Measurements from ENCODE around the gene RNF149.
A peak's percentile ranks its signal among the peaks of the same experiment; 100 is the strongest.
"Not testable (repeated sequence)": the region's sequence is repeated elsewhere in the genome, so short reads cannot be mapped to it uniquely, and the experiment has no call there.

Gene RNF149

DNA sequence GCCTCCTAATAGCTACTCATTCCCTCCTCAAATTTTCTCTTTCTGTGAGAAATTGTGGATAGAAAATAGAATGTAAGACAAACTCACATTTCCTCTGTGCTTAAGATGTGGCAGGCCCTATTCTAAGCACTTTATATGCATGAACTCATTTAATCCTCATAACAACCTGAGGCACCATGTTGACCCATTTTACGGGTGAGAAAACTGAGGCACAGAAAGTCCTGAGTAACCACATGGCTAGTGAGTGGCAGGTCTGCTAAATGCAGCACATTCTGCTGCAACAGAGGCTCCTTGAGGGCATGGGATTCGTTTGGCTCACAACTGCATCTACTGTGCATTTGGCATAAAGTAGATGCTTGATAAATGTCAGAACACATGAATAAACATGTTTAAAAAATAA, 22.7 kb upstream of the RNF149 start:
- DNase-seq (ENCODE audit: low spot score): no peak

DNA sequence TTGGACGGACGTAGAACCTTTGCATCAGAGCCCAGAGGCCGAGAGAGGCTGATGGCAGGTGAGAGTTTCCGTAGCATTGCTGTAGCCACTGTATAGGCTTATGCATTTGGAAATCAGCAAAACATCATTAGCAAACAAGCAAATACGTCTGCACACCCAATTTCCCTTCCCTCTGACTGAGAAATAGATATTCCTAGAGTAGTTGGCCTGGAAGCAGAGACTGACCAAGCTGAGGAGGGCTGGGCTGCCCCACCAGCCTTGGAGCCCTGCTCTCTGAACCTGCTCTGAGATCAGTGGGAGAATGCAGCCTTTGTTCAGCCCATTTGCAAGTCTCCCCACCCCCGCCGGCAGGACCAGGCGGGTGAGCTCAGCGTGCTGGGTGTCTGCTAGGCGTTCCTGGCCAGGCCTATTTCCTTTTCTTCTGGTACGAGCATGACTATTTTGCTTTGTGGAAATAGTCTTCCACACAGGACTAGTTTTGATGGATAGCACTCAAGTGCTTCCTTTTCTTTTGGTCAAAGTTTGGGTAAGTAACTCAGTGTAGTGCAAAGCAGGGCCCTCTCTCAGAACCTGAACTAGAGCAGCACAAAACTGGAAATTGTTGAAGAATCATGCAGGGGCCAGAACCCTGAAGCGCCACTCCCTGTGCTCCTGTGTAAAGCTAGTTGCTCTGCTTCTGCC, 21.9 kb upstream of the RNF149 start:
- no peak for DNase-seq (ENCODE audit: low spot score)

DNA sequence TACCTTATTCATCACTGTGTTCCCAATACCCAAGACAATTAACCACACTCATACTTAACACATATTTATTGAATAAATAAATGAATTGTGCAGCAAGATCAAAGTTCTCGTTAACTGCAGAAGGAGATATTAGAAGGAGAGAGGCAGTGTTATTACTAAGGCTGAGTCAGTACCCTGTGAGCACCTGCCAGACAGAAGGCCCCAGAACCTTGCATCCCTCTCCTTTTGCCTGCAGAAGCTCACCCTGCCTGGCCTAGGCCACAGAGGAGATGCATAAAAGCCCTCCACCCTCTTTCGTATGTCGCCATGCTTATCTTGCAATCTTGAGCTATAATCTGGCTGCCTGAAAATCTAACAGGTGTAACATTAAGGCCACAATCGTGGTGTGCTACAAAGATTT, 20.5 kb upstream of the RNF149 start:
- DNase-seq (ENCODE audit: low spot score): no peak

DNA sequence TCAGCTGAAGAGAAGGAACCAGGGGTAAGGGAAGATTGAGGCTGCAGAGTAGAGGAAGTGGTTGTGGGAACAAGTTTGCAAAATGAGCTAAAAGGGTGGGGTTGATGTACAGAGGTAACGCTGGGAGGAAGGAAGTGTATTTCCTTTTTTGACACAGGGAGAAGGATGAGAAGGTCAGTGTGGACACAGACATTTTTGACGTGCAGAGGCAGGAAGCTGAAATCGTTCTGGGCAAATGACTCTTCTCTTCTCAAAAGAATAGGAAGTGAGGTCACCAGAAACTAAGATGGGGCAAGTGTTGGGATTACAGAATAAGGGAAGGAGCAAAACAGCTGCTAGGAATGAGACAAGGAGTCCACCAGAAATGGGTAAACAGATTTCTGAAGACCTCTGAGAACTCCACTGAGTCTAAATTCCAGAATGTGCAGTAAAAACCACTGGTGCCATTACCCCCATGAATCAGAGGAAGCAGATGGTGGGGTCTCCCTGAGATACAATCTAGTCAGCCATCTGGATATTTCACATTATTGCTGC, 20.0 kb upstream of the RNF149 start:
- DNase-seq (ENCODE audit: low spot score): no peak

DNA sequence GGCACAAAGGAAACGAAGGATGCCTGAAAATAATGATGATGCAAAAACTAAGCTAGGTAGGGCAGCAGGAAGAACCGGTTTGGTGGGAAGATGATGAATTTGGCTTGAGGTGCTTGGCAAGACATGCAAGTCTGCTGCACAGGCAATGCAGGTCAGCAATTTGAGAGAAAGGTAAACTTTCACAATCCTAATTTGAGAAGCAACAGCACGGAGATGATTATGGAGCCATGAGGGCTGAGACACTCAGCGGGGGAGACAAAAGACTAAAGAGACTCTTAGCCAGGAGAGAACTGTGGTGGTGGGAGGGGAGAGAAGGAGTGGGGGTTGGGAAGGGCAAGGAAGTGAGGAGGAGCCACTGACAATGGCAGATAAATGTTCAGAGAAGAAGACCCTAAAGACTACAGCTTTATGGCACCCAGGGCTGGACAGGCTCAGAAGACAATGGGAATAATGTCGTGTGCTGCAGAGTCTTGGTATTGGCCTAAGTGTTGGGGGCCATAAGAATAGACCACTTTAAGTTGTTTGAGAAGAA, 19.4 kb upstream of the RNF149 start:
- DNase-seq (ENCODE audit: low spot score): no peak

DNA sequence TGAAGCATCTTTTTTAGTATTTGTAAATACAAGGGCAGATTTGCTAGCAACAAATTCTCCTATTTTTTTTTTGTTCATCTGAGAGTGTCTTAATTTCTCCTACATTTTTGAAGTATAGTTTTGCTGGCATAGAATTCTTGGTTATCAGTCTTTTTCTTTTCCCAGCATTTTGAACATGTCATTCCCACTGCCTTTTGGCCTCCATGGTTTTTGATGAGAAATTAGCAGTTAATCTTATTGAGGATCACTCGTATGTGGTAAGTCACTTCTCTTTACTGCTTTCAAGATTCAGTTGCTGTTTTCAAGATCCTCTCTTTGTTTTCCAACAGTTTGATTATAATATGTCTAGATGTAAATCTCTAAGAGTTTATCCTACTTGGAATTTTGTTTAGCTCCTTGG, 16.9 kb upstream of the RNF149 start:
- no peak for DNase-seq (ENCODE audit: low spot score)

DNA sequence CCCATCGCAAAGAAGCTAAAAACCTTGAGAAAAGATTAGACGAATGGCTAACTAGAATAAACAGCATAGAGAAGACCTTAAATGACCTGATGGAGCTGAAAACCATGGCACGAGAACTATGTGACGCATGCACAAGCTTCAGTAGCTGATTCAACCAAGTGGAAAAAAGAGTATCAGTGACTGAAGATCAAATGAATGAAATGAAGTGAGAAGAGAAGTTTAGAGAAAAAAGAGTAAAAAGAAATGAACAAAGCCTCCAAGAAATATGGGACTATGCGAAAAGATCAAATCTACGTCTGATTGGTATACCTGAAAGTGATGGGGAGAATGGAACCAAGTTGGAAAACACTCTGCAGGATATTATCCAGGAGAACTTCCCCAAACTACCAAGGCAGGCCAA, 8.1 kb upstream of the RNF149 start:
- not testable (repeated sequence) for DNase-seq (ENCODE audit: low spot score)

DNA sequence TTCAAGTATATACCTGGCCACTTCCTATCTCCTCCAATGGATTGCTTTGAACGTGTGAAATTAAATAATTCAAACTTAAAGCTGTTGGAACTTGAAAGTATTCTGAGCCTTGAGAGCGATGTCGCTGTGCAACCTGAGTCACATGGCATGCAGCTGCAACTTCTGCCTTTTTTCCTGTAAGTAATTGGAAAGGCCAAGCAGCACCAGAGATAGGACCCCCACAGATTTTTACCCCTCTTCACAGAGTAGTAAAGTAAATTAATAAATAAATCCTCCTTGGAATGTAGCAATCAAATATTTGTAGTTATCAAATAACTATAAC, 3.2 kb upstream of the RNF149 start:
- peak; percentile 19 for DNase-seq (ENCODE audit: low spot score)

DNA sequence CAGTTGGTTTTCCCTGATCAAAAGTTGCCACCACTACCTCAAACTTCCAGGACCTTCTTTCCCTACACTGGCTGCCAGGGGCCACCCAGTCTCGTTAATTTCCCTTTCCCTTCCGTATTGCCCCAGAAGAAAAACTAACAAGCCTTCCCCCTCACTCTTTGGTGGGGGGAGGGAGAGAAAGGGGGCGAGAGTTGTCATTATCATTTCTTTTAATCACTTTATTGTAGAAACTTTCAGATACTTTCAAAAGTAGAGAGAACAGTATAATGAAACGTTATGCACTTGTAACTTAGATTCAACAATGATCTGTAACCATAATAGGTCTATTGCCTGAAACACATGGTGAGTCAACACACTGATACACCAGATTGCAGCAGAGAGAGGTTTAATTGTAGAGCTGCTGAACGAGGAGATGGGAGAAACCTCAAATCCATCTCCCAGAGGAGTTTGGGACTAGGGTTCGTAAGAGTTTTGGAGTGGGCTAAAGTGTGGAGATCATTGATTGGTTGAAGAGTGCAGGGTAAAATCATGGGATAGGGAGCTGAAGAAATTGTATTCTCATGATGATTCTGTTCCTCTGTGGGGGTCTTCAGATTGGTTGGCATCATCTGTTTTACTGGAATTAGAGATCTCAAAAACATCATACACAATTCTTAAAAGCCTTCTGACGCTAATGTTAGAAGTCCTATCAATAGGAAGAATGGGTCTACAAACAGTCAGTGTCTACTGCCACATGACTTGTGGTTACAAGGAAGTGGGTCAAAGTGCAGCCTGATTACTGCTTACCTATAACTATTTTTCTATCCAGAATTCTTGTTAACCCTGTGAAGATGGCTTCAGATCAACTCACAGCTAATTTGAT, 2.6 kb upstream of the RNF149 start:
- DNase-seq (ENCODE audit: low spot score): peak; percentile 20

DNA sequence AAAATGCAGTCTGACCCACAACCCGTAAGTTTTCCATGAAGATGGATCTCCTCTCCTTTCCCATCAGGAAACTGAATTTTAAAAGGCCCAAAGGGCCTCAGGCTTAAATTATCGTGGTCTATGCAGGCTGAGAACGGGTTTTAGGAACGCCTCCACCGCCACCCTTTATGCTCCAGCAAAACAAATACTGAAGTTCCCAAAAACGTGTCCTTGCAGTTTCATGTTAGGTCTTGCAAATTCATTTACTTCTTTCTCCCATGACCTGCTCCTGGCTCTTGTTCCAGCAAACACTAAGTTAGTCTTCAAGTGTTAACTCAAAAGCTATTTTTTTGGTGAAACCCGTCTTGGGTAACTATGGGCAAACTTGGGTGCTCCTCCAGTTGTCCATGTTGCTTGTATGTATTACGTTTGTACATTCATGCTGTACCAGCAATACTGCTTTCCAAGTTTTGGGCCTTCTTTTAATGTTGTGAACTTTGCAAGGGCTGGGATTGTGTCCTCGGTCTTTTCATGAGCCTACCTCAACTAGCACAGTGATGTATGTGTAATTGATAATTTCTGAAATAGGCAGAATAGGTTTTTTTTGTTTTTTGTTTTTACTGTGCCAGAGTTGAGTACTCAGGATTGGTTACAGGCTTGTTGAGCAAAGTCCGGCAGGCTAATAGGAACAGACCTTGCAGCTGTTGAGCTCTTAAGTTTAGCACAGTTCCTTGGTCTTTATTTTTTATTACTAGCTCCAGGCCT, 1.8 kb upstream of the RNF149 start:
- no peak for DNase-seq (ENCODE audit: low spot score)

DNA sequence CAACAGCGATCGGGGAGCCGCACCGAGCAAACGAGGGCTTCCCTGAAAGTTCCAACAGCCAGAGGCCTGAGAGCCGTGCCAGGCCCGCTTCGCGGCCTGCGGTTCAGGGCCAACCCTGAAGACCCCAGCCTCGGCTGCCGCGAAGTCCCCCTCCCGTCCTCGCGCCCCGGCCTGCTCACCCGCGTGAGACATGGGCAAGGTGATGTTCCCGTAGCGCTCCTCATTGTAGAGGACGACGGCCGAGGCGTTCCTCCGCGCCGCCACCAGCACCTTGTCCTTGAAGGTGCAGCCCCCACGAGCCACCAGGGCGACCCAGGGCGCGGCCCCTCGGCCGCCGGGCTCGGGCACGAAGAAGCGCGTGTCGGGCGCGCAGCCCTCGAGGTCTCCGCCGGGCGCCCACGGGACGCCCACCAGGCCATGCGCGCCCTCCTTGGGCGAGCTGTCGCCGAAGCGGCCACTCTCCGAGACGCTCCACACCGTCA, 510 bp downstream of the RNF149 start:
- DNase-seq (ENCODE audit: low spot score): peak; percentile 47

DNA sequence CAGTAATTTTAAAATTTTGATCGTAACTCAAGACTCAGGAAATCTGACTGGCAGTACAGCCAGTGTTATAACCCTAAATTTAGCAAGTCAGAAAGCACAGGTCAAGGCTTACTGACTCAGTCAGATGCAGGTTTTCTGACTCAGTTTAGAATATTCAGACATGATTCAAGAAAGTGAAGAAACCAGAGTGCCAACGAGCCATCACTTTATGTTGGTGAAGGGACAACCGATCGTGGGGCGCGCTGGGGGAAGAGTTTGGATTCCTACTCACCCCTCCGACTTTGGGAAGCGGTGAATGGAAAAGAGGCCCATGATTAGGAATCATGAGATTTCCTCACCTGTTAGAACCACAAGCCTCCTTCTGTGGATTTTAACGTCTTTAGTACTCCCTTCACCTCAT, 998 bp downstream of the RNF149 start:
- peak; percentile 13 for DNase-seq (ENCODE audit: low spot score)

DNA sequence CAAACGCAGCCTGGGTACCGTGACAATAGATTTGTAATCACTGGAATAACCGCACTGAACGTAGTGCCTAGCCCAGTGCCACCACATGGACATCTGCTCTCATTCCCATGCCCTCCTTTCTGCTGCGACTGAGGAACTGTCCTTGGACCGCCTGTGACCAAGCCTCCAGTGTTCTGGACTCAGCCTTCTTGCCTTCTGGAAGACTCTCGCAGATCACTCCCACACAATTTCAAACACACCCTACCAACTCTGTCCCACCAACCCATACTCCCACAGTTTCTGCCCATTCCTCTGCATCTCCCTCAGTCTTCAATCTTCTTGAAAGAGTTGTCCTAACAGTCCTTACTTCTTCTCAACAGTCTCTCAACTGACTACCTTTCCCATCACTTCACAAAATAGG, 2.1 kb downstream of the RNF149 start:
- no peak for DNase-seq (ENCODE audit: low spot score)

DNA sequence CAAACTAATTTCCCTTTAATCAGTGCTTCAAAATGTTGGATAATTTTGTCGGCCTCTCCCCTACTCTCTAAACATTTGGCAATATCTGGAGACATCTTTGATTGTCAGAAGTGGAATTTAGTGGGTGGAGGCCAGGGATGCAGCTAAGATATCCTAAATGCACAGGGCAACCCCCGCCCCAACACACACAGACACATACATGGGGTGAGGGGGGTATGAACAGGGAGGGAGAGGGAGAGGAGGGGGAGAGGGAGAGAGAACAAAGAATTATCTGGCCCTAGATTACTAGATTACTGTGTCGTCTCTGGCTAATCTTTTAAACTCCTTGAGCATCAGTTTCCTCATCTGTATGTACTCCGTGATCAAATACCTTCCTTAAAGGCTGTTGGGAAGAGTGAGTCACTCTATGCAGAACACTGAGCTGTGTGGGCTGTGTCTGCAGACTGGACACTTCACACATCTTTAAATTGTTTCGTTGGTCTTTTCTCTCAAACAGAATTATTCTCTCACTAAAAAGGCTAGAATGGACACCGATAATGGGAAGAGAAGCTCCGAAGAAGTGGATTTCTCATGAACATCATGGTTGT, 2.9 kb downstream of the RNF149 start:
- no peak for DNase-seq (ENCODE audit: low spot score)

DNA sequence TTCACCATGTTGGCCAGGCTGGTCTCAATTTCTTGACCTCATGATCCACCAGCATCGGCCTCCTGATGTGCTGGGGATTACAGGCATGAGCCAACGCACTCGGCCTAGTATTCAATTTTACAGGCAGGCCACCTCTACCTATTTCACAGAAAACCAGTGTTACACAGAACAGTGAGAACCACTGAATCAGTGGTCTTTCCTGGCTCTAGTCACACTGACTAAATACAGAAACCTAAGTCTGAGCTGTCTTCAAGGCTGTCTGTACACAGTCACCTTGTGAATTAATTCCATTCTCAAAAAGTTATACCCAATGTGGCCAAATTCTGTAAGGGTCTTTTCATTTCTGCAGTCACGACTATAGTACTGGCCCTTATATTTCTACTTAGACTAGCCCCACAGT, 3.5 kb downstream of the RNF149 start:
- DNase-seq (ENCODE audit: low spot score): no peak

DNA sequence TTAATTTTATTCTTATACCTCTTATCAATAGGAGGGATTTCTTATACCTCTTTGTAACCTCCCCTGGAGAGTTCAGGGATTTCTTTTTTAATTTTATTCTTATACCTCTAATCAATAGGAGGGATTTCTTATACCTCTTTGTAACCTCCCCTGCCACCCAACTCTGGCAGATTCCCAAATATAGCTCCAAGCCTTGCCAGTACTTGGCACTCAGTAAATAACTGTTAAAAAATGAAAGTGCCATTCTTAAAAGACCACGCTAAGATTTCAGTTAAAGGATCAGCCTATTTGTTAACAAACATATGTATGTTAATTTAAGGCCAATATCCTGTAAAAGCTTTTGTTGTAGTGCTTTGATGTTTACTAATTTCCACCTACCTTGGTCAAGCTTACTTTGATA, 4.8 kb downstream of the RNF149 start:
- no peak for DNase-seq (ENCODE audit: low spot score)

DNA sequence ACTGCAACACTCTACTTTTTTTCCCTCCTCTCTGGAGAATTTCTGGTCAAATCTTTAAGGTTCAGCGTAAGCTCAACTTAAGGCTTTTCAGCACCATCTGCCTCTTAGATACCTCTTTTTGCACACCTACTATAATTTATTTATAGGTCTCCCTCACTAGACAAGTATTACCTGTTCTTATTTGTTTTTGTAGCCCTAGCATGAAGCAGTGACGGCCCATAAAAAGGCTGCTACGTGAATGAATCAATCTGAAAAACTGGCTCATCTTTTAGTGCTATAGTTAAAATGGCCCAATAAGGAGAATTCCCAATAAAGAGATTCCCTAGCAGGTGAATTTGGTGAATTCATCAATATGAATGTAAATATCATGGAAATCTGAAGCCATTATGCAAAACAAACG, 6.5 kb downstream of the RNF149 start:
- no peak for DNase-seq (ENCODE audit: low spot score)

DNA sequence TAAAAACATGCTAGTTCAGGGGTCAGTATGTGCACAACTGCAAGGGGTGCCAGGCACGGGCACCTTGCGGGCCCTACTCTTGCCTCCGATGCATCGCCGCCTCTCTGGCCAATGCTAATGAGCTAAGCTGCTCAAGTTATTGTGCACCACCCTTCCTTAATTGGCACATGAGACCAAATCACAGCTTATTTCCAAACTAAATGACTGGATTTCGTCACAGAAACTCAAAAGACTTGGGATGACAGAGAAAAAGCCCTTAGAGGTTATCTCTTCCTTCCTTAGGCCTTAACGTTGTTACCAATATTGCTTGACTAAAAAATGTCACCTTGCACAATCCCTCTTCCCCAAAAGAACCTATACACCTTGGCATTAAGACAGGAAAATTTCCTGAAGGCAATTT, 7.7 kb downstream of the RNF149 start:
- DNase-seq (ENCODE audit: low spot score): no peak

DNA sequence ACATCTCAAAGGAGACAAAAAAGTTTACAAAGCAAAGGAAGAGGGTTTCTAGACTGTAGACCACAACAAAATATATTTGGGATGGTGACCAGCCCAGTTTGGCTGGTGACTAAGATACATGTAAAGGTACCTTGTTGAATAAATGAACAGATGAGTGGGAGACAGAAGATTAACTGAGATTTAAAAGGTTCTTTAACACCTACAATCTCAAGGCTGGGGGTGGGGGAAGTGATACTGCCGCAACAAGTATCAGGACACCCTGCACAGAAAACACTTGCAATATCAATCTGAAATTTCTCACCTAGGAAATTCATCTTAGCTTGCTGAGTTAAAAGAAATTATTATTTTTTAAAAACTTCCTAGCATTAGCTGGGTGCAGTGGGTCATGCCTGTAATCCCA, 8.3 kb downstream of the RNF149 start:
- no peak for DNase-seq (ENCODE audit: low spot score)

DNA sequence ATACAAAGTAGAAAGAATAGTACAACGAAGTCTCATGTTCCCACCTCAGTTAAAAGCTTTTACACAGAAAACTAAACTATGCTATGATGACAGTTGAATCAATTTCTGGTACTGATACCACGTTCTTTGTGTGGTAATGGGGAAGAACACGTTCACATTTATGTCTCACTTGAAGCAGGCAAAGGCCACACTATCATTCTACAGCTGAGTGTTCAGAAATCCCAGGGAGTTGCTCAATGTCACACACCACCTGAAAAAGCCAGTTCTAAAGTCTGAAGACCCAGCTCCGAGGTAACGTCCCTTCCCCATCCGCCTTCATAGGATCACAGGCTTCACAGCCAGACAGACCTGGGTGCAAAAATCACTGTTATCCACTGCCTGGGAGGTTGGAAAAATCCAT, 8.9 kb downstream of the RNF149 start:
- no peak for DNase-seq (ENCODE audit: low spot score)

DNA sequence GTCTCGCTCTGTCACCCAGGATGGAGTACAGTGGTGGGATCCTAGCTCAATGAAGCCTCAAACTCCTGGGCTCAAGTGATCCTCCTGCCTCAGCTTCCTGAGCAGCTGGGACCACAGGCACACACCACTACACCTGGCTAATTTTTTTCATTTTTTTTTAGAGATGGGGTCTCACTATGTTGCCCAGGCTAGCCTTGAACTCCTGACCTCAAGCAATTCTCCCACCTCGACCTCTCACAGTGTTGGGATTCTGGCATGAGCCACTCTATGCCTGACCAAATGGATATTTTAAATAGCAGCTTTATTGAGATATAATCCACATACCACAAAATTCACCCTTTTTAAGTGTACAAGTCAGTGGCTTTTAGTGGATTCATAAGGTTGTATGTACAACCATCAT, 11.1 kb downstream of the RNF149 start:
- no peak for DNase-seq (ENCODE audit: low spot score)

DNA sequence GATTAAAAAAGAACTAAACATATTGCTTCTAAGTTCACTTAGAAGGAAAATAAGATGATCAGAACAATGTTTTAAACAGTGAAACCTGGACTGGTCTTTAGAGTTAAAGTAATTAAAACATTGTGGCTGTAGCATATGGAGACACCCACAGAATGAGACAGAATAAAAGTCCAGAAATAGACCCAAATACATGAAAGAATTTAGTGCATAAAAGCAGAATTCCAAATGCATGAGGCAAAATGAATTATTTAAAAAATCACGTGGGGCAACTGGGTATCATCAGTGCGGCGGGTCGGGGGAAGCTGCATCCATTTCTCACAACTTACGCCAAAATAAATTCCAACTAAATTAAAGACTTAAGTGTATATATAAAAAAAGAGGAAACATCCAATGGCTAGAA, 12.1 kb downstream of the RNF149 start:
- DNase-seq (ENCODE audit: low spot score): no peak
